Epithelial cell of proximal tubule (primary cell): ENCODE results near the gene CDK2AP2. TPM values are rescaled to one million over a fixed set of nuclear protein-coding genes. Genes with fewer than 3 reads are reported as not detected.
"Not testable (repeated sequence)": the region's sequence is repeated elsewhere in the genome, so short reads cannot be mapped to it uniquely, and the experiment has no call there.

Source experiments
- DNase-seq: peaks from one replicate; pipeline ENCODE4 v3.0.0-alpha.2; 2011; ENCODE audit warnings: low read depth
- H3K4me3 ChIP-seq: 2 replicates; pipeline ENCODE4 v1.5.1; 2011; ENCODE audit warnings: low read depth, mild to moderate bottlenecking, low read length
- total RNA-seq: library from RNA; depleted of rRNA; stranded (reverse); fragments of >200 nt; gene quantifications from 2 replicates; pipeline ENCODE4 v1.2.3, GENCODE V29; 2015
- TF ChIP-seq, protein P1 (sequence below): conservative IDR thresholded peaks from 2 replicates; pipeline ENCODE4 v1.5.1; 2012; ENCODE audit warnings: low read depth, mild to moderate bottlenecking, low read length

CDK2AP2 gene
- 129 and 165 TPM in 2 replicates for total RNA-seq

GRCh38 chr11:67507864-67508485, at the start of gene CDK2AP2:
Gene CDK2AP2 (minus strand): TSS chr11:67508162. CDS start chr11:67508082, 80 bp downstream.
- TF ChIP-seq, protein P1, sequence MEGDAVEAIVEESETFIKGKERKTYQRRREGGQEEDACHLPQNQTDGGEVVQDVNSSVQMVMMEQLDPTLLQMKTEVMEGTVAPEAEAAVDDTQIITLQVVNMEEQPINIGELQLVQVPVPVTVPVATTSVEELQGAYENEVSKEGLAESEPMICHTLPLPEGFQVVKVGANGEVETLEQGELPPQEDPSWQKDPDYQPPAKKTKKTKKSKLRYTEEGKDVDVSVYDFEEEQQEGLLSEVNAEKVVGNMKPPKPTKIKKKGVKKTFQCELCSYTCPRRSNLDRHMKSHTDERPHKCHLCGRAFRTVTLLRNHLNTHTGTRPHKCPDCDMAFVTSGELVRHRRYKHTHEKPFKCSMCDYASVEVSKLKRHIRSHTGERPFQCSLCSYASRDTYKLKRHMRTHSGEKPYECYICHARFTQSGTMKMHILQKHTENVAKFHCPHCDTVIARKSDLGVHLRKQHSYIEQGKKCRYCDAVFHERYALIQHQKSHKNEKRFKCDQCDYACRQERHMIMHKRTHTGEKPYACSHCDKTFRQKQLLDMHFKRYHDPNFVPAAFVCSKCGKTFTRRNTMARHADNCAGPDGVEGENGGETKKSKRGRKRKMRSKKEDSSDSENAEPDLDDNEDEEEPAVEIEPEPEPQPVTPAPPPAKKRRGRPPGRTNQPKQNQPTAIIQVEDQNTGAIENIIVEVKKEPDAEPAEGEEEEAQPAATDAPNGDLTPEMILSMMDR = no peak
- peak; percentile 87 for DNase-seq
- H3K4me3 ChIP-seq = peak within 1 kb of the TSS; percentile 87

- TF ChIP-seq, protein P1 = no peak
These were observed 48.3 kb upstream of the CDK2AP2 start for GRCh38 chr11:67556244-67556643.

DNA sequence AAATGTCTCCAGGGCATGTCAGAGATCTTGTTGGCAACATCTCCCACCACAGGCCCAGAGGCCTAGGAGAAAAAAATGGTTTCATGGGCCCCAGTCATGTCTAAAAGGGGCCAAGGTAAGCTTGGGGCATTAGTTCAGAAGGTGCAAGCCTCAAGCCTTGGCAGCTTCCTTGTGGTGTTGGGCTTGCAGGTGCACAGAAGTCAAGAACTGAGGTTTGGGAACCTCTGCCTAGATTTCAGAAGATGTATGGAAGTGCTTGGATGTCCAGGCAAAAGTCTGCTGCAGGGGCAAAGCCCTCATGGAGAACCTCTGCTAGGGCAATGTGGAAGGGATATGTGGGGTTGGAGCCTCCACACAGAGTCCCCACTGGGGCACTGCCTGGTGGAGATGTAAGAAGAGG, 43.7 kb upstream of the CDK2AP2 start:
- DNase-seq, H3K4me3 ChIP-seq: not testable (repeated sequence)

More at GRCh38 chr11:67556244-67556643, 48.3 kb upstream of the CDK2AP2 start:
- H3K4me3 ChIP-seq = no peak overlapping the region
- no peak for DNase-seq

GRCh38 chr11:67551127-67551526, 43.2 kb upstream of the CDK2AP2 start:
- TF ChIP-seq, protein P1 = no peak
- no peak for DNase-seq
- no peak overlapping the region for H3K4me3 ChIP-seq

DNA sequence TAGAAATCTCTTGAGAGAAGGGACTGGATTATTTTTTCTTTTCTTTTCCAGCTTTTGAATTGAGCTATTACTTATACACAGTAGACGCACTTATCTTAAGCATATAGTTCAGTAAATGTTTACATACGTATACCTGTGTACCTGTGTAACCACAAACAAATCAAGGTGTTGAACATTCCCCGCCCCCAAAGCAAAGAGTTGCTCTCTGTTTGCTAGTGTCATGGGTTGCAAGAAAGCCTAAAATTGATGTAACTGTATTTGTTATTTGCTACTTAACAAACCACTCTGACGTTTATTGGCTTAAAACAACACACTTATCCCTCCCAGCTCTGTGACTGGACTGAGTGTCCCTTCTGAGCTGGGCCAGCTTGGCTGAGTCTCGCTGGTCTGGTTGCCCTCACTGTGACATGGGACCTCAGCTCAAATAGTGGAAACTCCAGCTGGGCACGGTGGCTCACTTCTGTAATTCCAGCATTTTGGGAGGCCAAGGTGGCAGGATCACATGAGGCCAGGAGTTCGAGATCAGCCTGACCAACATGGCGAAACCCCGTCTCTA, 40.7 kb upstream of the CDK2AP2 start:
- no peak overlapping the region for H3K4me3 ChIP-seq
- TF ChIP-seq, protein P1 = no peak
- DNase-seq = no peak

GRCh38 chr11:67548112-67548511, 40.1 kb upstream of the CDK2AP2 start:
- H3K4me3 ChIP-seq, DNase-seq: not testable (repeated sequence)

GRCh38 chr11:67545280-67545679, 37.3 kb upstream of the CDK2AP2 start:
- no peak for DNase-seq
- peak overlapping the region; percentile 5 for H3K4me3 ChIP-seq
- TF ChIP-seq, protein P1 = peak; percentile 42

DNA sequence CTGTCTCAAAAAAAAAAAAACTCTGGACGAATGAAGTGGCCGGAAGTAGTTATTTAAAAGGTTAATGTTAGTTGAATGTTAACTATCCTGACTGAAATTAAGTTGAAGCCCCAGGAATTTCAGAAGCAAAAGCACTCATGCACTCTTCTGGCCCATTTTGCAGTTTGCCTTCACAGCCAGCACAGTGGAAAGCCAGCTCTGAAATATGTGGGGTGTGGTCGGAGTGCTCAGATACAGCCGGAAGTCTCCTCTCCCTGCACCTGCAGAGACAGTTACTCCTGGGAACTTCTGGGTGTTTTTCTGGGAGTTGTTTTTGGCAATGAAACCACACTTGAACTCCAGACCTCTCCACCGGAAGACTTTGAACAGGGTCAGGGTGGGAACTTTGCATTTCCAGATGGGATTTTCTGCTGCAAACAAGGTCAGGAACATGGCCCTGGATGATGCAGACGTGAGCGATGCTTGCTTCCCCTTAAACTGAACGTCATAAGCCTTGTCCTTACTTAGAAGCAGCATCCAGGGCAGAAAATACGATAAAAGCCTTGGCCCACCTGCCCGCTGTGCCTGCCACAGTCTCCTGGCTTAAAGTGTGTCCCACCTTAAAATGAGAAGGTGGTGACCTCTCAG, 36.8 kb upstream of the CDK2AP2 start:
- TF ChIP-seq, protein P1 = no peak
- DNase-seq = no peak
- peak overlapping the region; percentile 5 for H3K4me3 ChIP-seq
